GM23338 (cell line): ENCODE measurements around the gene TNPO1. TPM values are rescaled to one million over a fixed set of nuclear protein-coding genes. Genes with fewer than 3 reads are reported as not detected.

Experiments used
- ATAC-seq: fragments of 200-7000 bp; cut with Tn5 transposase; 3 replicates; pipeline ENCODE4 v1.9.1; 2020
- DNase-seq: peaks from one replicate; pipeline ENCODE4 v3.0.0-alpha.2; 2015; ENCODE audit warnings: low spot score
- H2AFZ ChIP-seq: fragments of 200-600 bp; sonication (generic); 2 replicates; pipeline ENCODE4 v1.8.0; 2016; ENCODE audit warnings: antibody characterized with exemption, mild to moderate bottlenecking, moderate library complexity
- H3F3A ChIP-seq: fragments of 200-600 bp; sonication (generic); replicated peaks from 2 replicates; pipeline ENCODE4 v1.8.0; 2017; ENCODE audit warnings: antibody characterized with exemption, mixed run types, low read depth
- H3K27ac ChIP-seq: fragments of 200-600 bp; sonication (generic); 2 replicates; pipeline ENCODE4 v1.6.1; 2016; ENCODE audit warnings: low read depth
- H3K27me3 ChIP-seq: fragments of 200-600 bp; sonication (generic); 2 replicates; pipeline ENCODE4 v1.8.0; 2016; ENCODE audit warnings: mild to moderate bottlenecking, mixed run types, moderate library complexity; ENCODE audit not compliant: insufficient read depth
- H3K36me3 ChIP-seq: fragments of 200-600 bp; sonication (generic); 2 replicates; pipeline ENCODE4 v1.8.0; 2016; ENCODE audit warnings: mild to moderate bottlenecking; ENCODE audit not compliant: insufficient read depth
- H3K4me1 ChIP-seq: fragments of 200-600 bp; sonication (generic); 2 replicates; pipeline ENCODE4 v1.8.0; 2016; ENCODE audit warnings: mild to moderate bottlenecking, moderate library complexity; ENCODE audit not compliant: insufficient read depth
- H3K4me2 ChIP-seq: fragments of 200-600 bp; sonication (generic); 2 replicates; pipeline ENCODE4 v1.7.1; 2017; ENCODE audit warnings: mixed run types
- H3K4me3 ChIP-seq: fragments of 200-600 bp; sonication (generic); 2 replicates; pipeline ENCODE4 v1.6.1; 2016; ENCODE audit warnings: mixed run types
- H3K79me2 ChIP-seq: fragments of 200-600 bp; sonication (generic); replicated peaks from 2 replicates; pipeline ENCODE4 v1.8.0; 2017; ENCODE audit warnings: mild to moderate bottlenecking; ENCODE audit not compliant: insufficient read depth
- H3K9me2 ChIP-seq: fragments of 200-600 bp; sonication (generic); 2 replicates; pipeline ENCODE4 v1.8.0; 2017; ENCODE audit not compliant: insufficient read depth
- H4K20me1 ChIP-seq: fragments of 200-600 bp; sonication (generic); replicated peaks from 2 replicates; pipeline ENCODE4 v1.8.0; 2017; ENCODE audit warnings: mild to moderate bottlenecking; ENCODE audit not compliant: insufficient read depth
- H3K27ac Mint-ChIP-seq: 2 replicates; pipeline ENCODE4 v1.8.0; 2020; ENCODE audit warnings: inconsistent platforms, mild to moderate bottlenecking, moderate library complexity, mixed read lengths
- H3K27me3 Mint-ChIP-seq: 3 replicates; pipeline ENCODE4 v1.8.0; 2022; ENCODE audit warnings: low read depth, mild to moderate bottlenecking, moderate library complexity, mixed read lengths, inconsistent platforms; ENCODE audit not compliant: insufficient read depth, poor library complexity
- H3K36me3 Mint-ChIP-seq: 3 replicates; pipeline ENCODE4 v1.8.0; 2021; ENCODE audit warnings: low read depth, mild to moderate bottlenecking, inconsistent platforms, moderate library complexity, mixed read lengths
- H3K4me1 Mint-ChIP-seq: 3 replicates; pipeline ENCODE4 v1.8.0; 2020; ENCODE audit warnings: mild to moderate bottlenecking, inconsistent platforms, mixed read lengths
- H3K4me3 Mint-ChIP-seq: 3 replicates; pipeline ENCODE4 v1.8.0; 2021; ENCODE audit warnings: moderate library complexity, mild to moderate bottlenecking, inconsistent platforms, mixed read lengths
- H3K9me3 Mint-ChIP-seq: 3 replicates; pipeline ENCODE4 v1.8.0; 2020; ENCODE audit warnings: moderate library complexity, mild to moderate bottlenecking, inconsistent platforms, mixed read lengths
- EZH2phosphoT487 ChIP-seq: fragments of 200-600 bp; sonication (generic); IDR thresholded peaks from one replicate; pipeline ENCODE4 v1.8.1; 2018; ENCODE audit warnings: antibody characterized with exemption; ENCODE audit not compliant: unreplicated experiment
- JUNB ChIP-seq: IDR thresholded peaks from one replicate; pipeline ENCODE4 v1.6.1; 2016; ENCODE audit warnings: antibody characterized with exemption; ENCODE audit not compliant: unreplicated experiment
- NANOG ChIP-seq: IDR thresholded peaks from 2 replicates; pipeline ENCODE4 v1.6.1; 2016; ENCODE audit warnings: antibody characterized with exemption, borderline replicate concordance
- POLR2AphosphoS5 ChIP-seq: IDR thresholded peaks from 2 replicates; pipeline ENCODE4 v1.6.1; 2016; ENCODE audit warnings: antibody characterized with exemption, low read depth
- STAT1 ChIP-seq: IDR thresholded peaks from one replicate; pipeline ENCODE4 v1.6.1; 2016; ENCODE audit warnings: antibody characterized with exemption; ENCODE audit not compliant: unreplicated experiment
- ZNF114 ChIP-seq: fragments of 250-450 bp; sonication (Bioruptor Pico); IDR thresholded peaks from 2 replicates; pipeline ENCODE4 v1.5.0; 2020; ENCODE audit warnings: mild to moderate bottlenecking, moderate library complexity
- ZNF331 ChIP-seq: fragments of 250-450 bp; sonication (Bioruptor Pico); IDR thresholded peaks from 2 replicates; pipeline ENCODE4 v1.5.0; 2020; ENCODE audit warnings: low read depth, mild to moderate bottlenecking, moderate library complexity
- ZNF462 ChIP-seq: fragments of 250-450 bp; sonication (Bioruptor Pico); IDR thresholded peaks from 2 replicates; pipeline ENCODE4 v1.5.0; 2020; ENCODE audit warnings: mild to moderate bottlenecking, moderate library complexity
- polyA plus RNA-seq: library from polyadenylated mRNA; unstranded; fragments of >200 nt; fragmentation: Nextera tagmentation; extraction: Ambion mirVana; gene quantifications from 2 replicates; pipeline ENCODE4 v1.2.1, GENCODE V29; 2016
- total RNA-seq: library from RNA; depleted of rRNA; stranded (reverse); fragments of >200 nt; shearing (Covaris generic); gene quantifications from 2 replicates; pipeline ENCODE4 v1.2.3, GENCODE V29; 2014
- TF ChIP-seq, protein P1 (sequence below): IDR thresholded peaks from one replicate; pipeline ENCODE4 v1.6.1; 2018; ENCODE audit warnings: antibody characterized with exemption; ENCODE audit not compliant: unreplicated experiment

TNPO1 gene
- total and polyA plus RNA-seq, 2 experiments from 2014 or later: 117 to 197 TPM

DNA sequence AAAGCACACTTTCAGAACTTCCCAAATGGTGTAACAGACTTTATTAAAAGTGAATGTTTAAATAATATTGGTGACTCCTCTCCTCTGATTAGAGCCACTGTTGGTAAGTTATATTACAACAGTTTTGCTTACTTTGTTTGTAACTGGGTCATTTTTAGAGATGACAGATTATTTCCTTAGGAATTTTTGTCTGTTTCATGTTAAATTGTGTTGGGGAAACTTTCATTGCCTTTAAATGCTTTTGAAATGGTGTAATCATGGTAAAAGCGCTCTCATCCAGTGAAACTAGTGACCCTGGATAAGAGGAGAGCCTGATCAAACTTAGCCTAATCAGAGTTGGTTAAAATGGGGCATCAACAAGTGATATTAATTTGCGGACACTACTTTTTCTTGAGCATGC is 39.4 kb downstream of the TNPO1 start:
- Histone ChIP-seq H3K4me3 (no peak overlapping the region), H4K20me1 (peaks cover 51% of the 10 kb centered on the region), H3K4me2 (no peak overlapping the region), H3K27ac (no peak overlapping the region), H3F3A (no peaks in the 10 kb centered on the region), H3K9me2 (no peaks in the 10 kb centered on the region), H2AFZ (no peak overlapping the region), H3K4me1 (peaks cover 9% of the 10 kb centered on the region; the same call in 1 of the 2 replicates), H3K36me3 (peaks cover 37% of the 10 kb centered on the region; the same call in 1 of the 2 replicates), H3K27me3 (no peaks in the 10 kb centered on the region), H3K79me2 (peaks cover 100% of the 10 kb centered on the region)
- TF ChIP-seq ZNF114: no peak
- no peak for TF ChIP-seq STAT1
- TF ChIP-seq NANOG: no peak
- TF ChIP-seq, protein P1, sequence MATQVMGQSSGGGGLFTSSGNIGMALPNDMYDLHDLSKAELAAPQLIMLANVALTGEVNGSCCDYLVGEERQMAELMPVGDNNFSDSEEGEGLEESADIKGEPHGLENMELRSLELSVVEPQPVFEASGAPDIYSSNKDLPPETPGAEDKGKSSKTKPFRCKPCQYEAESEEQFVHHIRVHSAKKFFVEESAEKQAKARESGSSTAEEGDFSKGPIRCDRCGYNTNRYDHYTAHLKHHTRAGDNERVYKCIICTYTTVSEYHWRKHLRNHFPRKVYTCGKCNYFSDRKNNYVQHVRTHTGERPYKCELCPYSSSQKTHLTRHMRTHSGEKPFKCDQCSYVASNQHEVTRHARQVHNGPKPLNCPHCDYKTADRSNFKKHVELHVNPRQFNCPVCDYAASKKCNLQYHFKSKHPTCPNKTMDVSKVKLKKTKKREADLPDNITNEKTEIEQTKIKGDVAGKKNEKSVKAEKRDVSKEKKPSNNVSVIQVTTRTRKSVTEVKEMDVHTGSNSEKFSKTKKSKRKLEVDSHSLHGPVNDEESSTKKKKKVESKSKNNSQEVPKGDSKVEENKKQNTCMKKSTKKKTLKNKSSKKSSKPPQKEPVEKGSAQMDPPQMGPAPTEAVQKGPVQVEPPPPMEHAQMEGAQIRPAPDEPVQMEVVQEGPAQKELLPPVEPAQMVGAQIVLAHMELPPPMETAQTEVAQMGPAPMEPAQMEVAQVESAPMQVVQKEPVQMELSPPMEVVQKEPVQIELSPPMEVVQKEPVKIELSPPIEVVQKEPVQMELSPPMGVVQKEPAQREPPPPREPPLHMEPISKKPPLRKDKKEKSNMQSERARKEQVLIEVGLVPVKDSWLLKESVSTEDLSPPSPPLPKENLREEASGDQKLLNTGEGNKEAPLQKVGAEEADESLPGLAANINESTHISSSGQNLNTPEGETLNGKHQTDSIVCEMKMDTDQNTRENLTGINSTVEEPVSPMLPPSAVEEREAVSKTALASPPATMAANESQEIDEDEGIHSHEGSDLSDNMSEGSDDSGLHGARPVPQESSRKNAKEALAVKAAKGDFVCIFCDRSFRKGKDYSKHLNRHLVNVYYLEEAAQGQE: no peak
- TF ChIP-seq EZH2phosphoT487: no peak
- Mint-ChIP-seq H3K36me3 (peaks cover 90% of the 10 kb centered on the region), H3K4me1 (peaks cover 16% of the 10 kb centered on the region; the same call in 2 of the 3 replicates), H3K27ac (no peak overlapping the region), H3K4me3 (no peak overlapping the region), H3K27me3 (peaks cover 8% of the 10 kb centered on the region), H3K9me3 (no peaks in the 10 kb centered on the region)
- no peak for ATAC-seq
- DNase-seq: no peak

- H3K27me3 Mint-ChIP-seq: peaks cover 5% of the 10 kb centered on the region
- H4K20me1 ChIP-seq: peaks cover 40% of the 10 kb centered on the region
- H3K27ac ChIP-seq: no peak overlapping the region
- peaks cover 11% of the 10 kb centered on the region; the same call in 2 of the 3 replicates for H3K4me1 Mint-ChIP-seq
- peaks cover 47% of the 10 kb centered on the region for H3K36me3 ChIP-seq
- peaks cover 94% of the 10 kb centered on the region for H3K36me3 Mint-ChIP-seq
- H3K9me2 ChIP-seq: no peaks in the 10 kb centered on the region
- no peak overlapping the region for H3K4me3 Mint-ChIP-seq
- H3F3A ChIP-seq: no peaks in the 10 kb centered on the region
- no peak overlapping the region for H2AFZ ChIP-seq
- DNase-seq (no peak), ATAC-seq (no peak)
- peaks cover 97% of the 10 kb centered on the region for H3K79me2 ChIP-seq
- no peaks in the 10 kb centered on the region for H3K4me1 ChIP-seq
- H3K4me2 ChIP-seq: no peak overlapping the region
- no peaks in the 10 kb centered on the region for H3K27me3 ChIP-seq
- no peaks in the 10 kb centered on the region for H3K9me3 Mint-ChIP-seq
- no peak overlapping the region; the same call in 1 of the 2 replicates for H3K27ac Mint-ChIP-seq
- no peak overlapping the region for H3K4me3 ChIP-seq
- TF ChIP-seq EZH2phosphoT487 (no peak), STAT1 (no peak), ZNF114 (no peak), ZNF462 (CRISPR knock-in tag) (no peak), JUNB (no peak), POLR2AphosphoS5 (no peak), ZNF331 (no peak)
- TF ChIP-seq, protein P1: no peak
Observed at GRCh38 chr5:72857396-72857795, 40.9 kb downstream of the TNPO1 start.
